Neural progenitor cell (in vitro differentiated cells): Measurements from ENCODE around the gene COX17. TPM values are rescaled to one million over a fixed set of nuclear protein-coding genes. Genes with fewer than 3 reads are reported as not detected.

Experiments used
- DNase-seq: peaks from one replicate; pipeline ENCODE4 v3.0.0-alpha.2; 2016; ENCODE audit warnings: low spot score
- H2AFZ ChIP-seq: fragments of 200-600 bp; sonication (generic); replicated peaks from 2 replicates; pipeline ENCODE4 v1.6.1; 2016; ENCODE audit warnings: antibody characterized with exemption
- H3F3A ChIP-seq: fragments of 200-600 bp; sonication (generic); 2 replicates; pipeline ENCODE4 v1.6.1; 2016; ENCODE audit warnings: antibody characterized with exemption, low read depth
- H3K27ac ChIP-seq: fragments of 200-600 bp; sonication (generic); 2 replicates; pipeline ENCODE4 v1.5.1; 2016; ENCODE audit warnings: mild to moderate bottlenecking
- H3K27me3 ChIP-seq: fragments of 200-600 bp; sonication (generic); 2 replicates; pipeline ENCODE4 v1.6.1; 2016; ENCODE audit warnings: mild to moderate bottlenecking, moderate library complexity
- H3K36me3 ChIP-seq: fragments of 200-600 bp; sonication (generic); 2 replicates; pipeline ENCODE4 v1.5.1; 2016
- H3K4me1 ChIP-seq: fragments of 200-600 bp; sonication (generic); 2 replicates; pipeline ENCODE4 v1.6.1; 2016; ENCODE audit warnings: mixed run types
- H3K4me2 ChIP-seq: fragments of 200-600 bp; sonication (generic); 2 replicates; pipeline ENCODE4 v1.6.1; 2016
- H3K4me3 ChIP-seq: fragments of 200-600 bp; sonication (generic); 2 replicates; pipeline ENCODE4 v1.5.1; 2016
- H3K79me2 ChIP-seq: fragments of 200-600 bp; sonication (generic); 2 replicates; pipeline ENCODE4 v1.6.1; 2016; ENCODE audit warnings: low read depth
- H3K9ac ChIP-seq: fragments of 200-600 bp; sonication (generic); 2 replicates; pipeline ENCODE4 v1.6.1; 2016
- H3K9me3 ChIP-seq: fragments of 200-600 bp; sonication (generic); 2 replicates; pipeline ENCODE4 v1.5.1; 2016; ENCODE audit warnings: low read depth
- H4K20me1 ChIP-seq: fragments of 200-600 bp; sonication (generic); 2 replicates; pipeline ENCODE4 v1.6.1; 2016; ENCODE audit warnings: low read depth
- H3K27ac Mint-ChIP-seq: 3 replicates; pipeline ENCODE4 v1.8.0; 2021; ENCODE audit warnings: mixed read lengths
- H3K27me3 Mint-ChIP-seq: 2 replicates; pipeline ENCODE4 v1.8.0; 2022; ENCODE audit warnings: low read depth, mild to moderate bottlenecking, inconsistent platforms, moderate library complexity, mixed read lengths; ENCODE audit not compliant: insufficient read depth
- H3K36me3 Mint-ChIP-seq: 3 replicates; pipeline ENCODE4 v1.8.0; 2021; ENCODE audit warnings: mixed read lengths
- H3K4me1 Mint-ChIP-seq: 3 replicates; pipeline ENCODE4 v1.8.0; 2021; ENCODE audit warnings: mixed read lengths
- H3K4me3 Mint-ChIP-seq: 3 replicates; pipeline ENCODE4 v1.8.0; 2021; ENCODE audit warnings: mild to moderate bottlenecking, moderate library complexity, mixed read lengths
- H3K9me3 Mint-ChIP-seq: 3 replicates; pipeline ENCODE4 v1.8.0; 2020; ENCODE audit warnings: mixed read lengths
- CTCF ChIP-seq: fragments of 200-600 bp; sonication (generic); IDR thresholded peaks from 2 replicates; pipeline ENCODE4 v1.5.1; 2017; ENCODE audit warnings: antibody characterized with exemption, mild to moderate bottlenecking
- EZH2 ChIP-seq: fragments of 200-600 bp; sonication (generic); IDR thresholded peaks from 2 replicates; pipeline ENCODE4 v1.6.1; 2017; ENCODE audit warnings: antibody characterized with exemption, mild to moderate bottlenecking, moderate library complexity
- EZH2phosphoT487 ChIP-seq: fragments of 200-600 bp; sonication (generic); IDR thresholded peaks from 2 replicates; pipeline ENCODE4 v1.6.1; 2017; ENCODE audit warnings: antibody characterized with exemption
- total RNA-seq: library from RNA; depleted of rRNA; stranded (reverse); fragments of >200 nt; gene quantifications from 2 replicates; pipeline ENCODE4 v1.2.3, GENCODE V29; 2015; ENCODE audit warnings: low replicate concordance

COX17 gene
- total RNA-seq, 1 donor from 2014 or later, result 20.9 TPM

- no peak overlapping the region for H2AFZ ChIP-seq
- H3K36me3 Mint-ChIP-seq, result peaks cover 2% of the 10 kb centered on the region
- no peaks in the 10 kb centered on the region for H3K27me3 Mint-ChIP-seq
- H3K27ac Mint-ChIP-seq, result no peak overlapping the region
- no peak for DNase-seq
- no peaks in the 10 kb centered on the region for H3F3A ChIP-seq
- no peak overlapping the region for H3K4me3 ChIP-seq
- no peaks in the 10 kb centered on the region for H3K9me3 ChIP-seq
- H3K4me2 ChIP-seq, result no peak overlapping the region
- TF ChIP-seq EZH2 (no peak), EZH2phosphoT487 (no peak), CTCF (no peak)
- H3K9me3 Mint-ChIP-seq, result no peaks in the 10 kb centered on the region
- H3K9ac ChIP-seq, result no peak overlapping the region
- no peaks in the 10 kb centered on the region for H3K36me3 ChIP-seq
- no peaks in the 10 kb centered on the region for H4K20me1 ChIP-seq
- no peak overlapping the region for H3K4me3 Mint-ChIP-seq
- H3K27ac ChIP-seq, result no peak overlapping the region
- no peaks in the 10 kb centered on the region for H3K4me1 Mint-ChIP-seq
- H3K27me3 ChIP-seq, result no peaks in the 10 kb centered on the region
- H3K79me2 ChIP-seq, result no peaks in the 10 kb centered on the region
- no peaks in the 10 kb centered on the region for H3K4me1 ChIP-seq
Observed at GRCh38 chr3:119657887-119658702, 19.1 kb downstream of the COX17 start.

GRCh38 chr3:119653876-119654275 lies 23.3 kb downstream of the COX17 start:
- TF ChIP-seq EZH2phosphoT487 (no peak), EZH2 (no peak), CTCF (no peak)
- no peaks in the 10 kb centered on the region for H3K4me1 ChIP-seq
- Mint-ChIP-seq H3K27ac (peak overlapping the region; percentile 79), H3K27me3 (no peaks in the 10 kb centered on the region), H3K4me1 (no peaks in the 10 kb centered on the region), H3K36me3 (peaks cover 2% of the 10 kb centered on the region), H3K4me3 (no peak overlapping the region), H3K9me3 (no peaks in the 10 kb centered on the region)
- H3K4me3 ChIP-seq, result no peak overlapping the region
- H3K4me2 ChIP-seq, result no peak overlapping the region
- no peaks in the 10 kb centered on the region for H3K27me3 ChIP-seq
- no peak overlapping the region for H3K9ac ChIP-seq
- no peak overlapping the region for H3K27ac ChIP-seq
- no peaks in the 10 kb centered on the region for H3F3A ChIP-seq
- no peak overlapping the region for H2AFZ ChIP-seq
- no peak for DNase-seq
- H3K36me3 ChIP-seq, result no peaks in the 10 kb centered on the region
- no peaks in the 10 kb centered on the region for H4K20me1 ChIP-seq
- H3K79me2 ChIP-seq, result no peaks in the 10 kb centered on the region
- H3K9me3 ChIP-seq, result no peaks in the 10 kb centered on the region

GRCh38 chr3:119652306-119653033 lies 24.7 kb downstream of the COX17 start:
- Histone ChIP-seq H3K9me3 (no peaks in the 10 kb centered on the region), H3K79me2 (no peaks in the 10 kb centered on the region), H3K27ac (no peak overlapping the region), H3K4me2 (no peak overlapping the region), H3F3A (no peaks in the 10 kb centered on the region), H3K4me3 (no peak overlapping the region), H3K36me3 (no peaks in the 10 kb centered on the region), H3K27me3 (no peaks in the 10 kb centered on the region), H3K4me1 (peaks cover 4% of the 10 kb centered on the region), H4K20me1 (no peaks in the 10 kb centered on the region), H3K9ac (no peak overlapping the region), H2AFZ (no peak overlapping the region)
- Mint-ChIP-seq H3K4me1 (peaks cover 5% of the 10 kb centered on the region), H3K36me3 (peaks cover 2% of the 10 kb centered on the region), H3K27ac (no peak overlapping the region), H3K9me3 (no peaks in the 10 kb centered on the region), H3K4me3 (no peak overlapping the region), H3K27me3 (peaks cover under 1% of the 10 kb centered on the region)
- no peak for TF ChIP-seq CTCF
- TF ChIP-seq EZH2, result no peak
- no peak for TF ChIP-seq EZH2phosphoT487
- no peak for DNase-seq
